Limb (tissue), 2 donors: ENCODE data around the gene KLHL30.

Experiments
- DNase-seq, 2 donors: peaks; one replicate each; pipeline ENCODE4 v3.0.0-alpha.2; 2016; ENCODE audit errors: extremely low spot score in 2 of 2

KLHL30 gene

DNA sequence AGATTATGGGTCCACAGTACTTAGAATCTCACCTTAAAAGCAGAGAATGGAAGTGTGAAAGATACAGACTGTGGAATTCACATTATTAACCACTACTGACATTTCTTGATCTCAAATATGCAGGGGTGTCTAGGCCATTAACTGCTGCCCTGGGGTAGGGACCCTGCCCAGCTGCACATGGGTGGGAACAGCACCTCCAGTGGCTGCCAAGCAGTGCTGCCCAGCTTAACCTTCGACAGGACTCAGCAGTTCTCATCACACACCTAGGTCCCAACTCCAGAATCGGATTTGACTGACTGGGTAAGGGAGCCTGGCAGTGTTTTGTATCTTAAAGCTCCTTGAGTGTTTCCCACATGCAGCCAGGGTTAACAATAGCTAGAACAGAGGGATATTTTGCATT, 35.2 kb downstream of the KLHL30 start:
- no peak for DNase-seq

DNA sequence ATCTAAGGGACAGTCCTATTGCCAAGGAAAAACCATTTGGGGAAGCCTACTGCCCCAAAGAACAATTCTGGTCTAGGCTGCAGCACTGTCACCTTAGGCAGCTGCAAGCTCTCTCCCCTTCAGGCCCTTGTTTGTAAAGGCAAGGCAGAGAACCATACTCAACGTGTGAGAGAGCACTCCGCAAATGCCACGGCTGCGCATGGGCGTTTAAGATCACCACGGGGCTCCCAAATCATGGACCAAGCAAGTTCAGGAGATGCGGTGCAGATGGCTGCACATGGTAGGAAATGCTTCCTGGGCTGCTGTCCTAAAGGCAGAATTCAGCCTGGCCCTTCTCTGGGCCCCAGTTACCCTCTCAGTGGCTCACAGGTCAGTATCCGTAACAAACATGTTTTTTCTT, 35.8 kb downstream of the KLHL30 start:
- DNase-seq: no peak

DNA sequence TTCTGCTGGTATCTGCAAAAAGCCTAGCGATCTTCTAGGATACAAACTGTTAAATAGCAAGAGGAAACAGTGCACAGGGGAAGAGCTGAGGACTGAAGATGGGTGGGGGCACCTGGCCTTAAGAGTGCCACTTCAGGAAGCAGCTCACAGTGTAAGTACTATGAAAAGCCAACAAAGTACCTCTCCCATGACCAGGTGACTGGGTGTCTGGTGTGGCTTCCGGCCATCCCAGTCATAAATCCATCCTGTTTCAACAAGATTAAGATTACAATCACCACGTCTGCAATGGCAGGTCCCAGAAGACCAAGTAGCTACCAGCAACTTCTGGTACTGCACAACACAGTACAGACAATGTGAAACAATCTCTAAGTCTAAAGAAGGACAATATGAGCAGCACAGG, 36.2 kb downstream of the KLHL30 start:
- DNase-seq: no peak

DNA sequence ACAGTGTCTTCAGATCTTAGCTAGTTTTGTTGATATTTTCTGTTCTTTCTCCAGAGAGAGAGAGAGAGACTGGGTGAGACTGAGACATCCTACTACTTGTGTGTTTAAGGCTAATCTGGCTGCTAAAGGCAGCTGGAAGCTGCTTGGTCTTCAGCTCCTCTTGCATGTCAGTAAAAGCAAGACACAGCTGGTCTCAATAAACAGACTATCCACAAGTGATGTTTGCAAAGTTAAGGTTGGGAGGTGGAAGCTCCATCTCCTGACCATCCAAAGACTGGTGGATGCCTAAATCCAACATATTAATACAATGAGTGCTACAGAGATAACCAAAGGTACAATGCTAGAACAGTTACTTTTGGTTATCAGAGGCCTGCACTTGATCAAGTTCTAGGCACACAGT, 38.1 kb downstream of the KLHL30 start:
- no peak for DNase-seq

DNA sequence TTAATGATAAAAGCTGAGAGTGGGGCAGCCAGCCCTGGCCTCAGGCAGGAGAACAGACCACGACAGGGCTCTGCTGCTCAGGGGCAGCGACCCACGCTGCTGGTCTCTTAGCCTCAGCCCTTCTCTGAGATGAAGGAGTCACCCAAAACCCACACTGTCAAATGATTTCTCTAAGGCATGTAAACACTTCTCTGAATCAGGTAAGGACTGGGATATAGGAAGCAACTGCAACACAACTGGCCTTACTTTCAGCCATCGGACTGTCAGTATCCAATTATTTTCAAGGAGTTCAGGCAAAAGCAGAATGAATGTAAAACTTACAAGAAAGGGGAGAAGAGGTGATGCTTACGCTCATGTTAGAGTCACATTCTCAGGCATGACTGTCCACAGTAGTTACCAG, 42.1 kb downstream of the KLHL30 start:
- no peak for DNase-seq

DNA sequence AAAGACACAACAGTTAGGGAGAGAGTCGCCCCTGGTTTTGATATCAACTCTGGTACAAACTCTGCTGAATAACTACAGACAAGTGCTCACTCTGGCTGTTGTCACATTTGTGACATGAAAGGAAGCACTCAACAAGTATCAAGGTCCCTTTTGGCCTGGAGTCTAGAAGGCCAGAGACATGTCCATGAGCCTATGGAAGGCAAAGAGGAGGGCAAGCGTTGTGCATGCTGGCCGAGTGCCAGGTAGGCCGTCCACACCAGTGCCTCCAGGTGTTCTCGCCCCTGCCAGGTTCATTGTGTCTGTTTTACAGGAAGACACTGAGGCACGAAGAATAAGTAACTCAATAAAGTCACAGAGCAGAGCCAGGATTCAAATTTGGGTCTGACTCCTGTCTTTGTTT, 43.9 kb downstream of the KLHL30 start:
- DNase-seq: no peak

DNA sequence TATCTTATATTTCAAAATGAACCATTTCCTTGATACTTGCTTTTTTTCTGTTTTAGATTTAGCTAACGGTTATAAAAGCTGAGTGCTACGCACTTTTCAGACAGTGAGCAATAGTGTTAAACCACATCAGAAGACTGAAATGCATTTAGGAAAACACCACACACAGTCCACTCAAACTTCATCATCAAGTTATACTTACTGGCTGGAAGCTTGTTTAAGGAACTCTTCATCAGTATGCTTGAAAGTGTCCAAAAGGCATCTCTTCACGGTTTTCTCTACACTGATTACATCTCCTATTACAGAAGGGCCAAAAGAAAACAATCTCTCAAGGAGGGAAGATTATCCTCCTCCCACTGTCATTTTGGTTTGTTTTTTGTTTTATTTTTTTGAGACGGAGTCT, 45.4 kb downstream of the KLHL30 start:
- no peak for DNase-seq

DNA sequence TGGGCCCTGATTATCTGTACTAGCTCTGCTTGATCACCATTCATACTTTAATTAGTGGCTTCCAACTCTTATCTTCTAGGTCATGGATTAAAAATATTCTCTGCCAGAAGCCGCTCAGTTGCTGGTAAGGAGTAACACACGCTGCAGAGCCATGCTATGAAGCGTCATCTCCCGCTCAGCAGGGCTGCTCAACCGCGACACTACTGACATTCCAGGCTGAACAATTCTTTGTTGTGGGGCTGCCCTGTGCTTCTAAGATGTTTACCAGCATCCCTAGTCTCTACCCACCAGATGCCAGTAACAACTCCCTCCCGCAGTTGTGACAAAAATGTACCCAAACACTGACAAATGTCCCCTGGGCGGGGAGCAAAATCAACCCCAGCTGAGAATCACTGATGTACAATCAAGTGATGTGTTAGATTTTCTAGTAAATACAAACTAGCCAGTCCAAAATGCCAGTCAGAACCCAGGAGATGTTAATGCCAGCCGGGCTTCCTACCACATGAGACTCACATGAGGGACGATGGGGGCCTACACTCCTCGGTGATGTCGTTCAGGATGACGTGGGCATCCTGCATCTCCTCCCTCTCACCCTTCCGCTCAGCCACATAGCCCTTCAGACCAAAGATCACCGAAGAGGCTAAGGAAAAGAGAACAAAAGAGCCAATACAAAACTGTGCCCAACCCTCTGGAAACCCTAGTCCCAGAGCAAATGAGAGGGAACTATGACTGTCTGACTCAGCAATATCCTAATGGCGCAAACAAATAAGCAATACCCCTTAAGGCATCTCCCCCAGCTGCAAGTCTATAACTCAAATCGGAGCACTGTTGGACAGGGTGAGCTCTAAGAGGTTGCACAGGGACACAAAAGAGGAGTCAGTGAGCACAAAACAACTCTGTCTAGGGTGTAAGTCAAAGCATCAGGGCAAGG, 49.4 kb downstream of the KLHL30 start:
- DNase-seq: no peak

DNA sequence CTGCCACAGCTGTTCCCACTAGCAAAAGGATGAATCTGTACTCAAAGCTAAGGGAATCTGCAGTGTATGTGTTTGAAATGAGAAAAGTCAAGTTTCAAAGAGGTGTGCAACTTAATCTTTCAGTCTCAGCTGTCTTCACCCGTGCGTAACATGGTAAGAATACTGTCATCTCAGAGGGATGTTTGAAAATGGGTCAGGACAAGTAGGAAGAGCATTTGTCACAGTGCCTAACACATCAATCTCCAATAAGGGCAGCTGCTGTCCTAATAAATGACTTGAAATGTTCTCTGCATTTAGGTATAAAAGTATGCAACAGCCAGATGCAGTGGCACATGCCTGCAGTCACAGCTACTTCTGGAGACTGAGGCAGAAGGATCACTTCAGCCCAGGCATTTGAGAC, 52.0 kb downstream of the KLHL30 start:
- no peak for DNase-seq
